Measurements from ENCODE around the gene GPR142. TPM values are rescaled to one million over a fixed set of nuclear protein-coding genes. Genes with fewer than 3 reads are reported as not detected.

The GPR142 gene
- total and polyA plus RNA-seq, 2 of the 8 experiments (the other 6 are each of a cell fraction or from before 2014, with no cell fraction given), result 0.05 TPM; not detected in 1

- Histone ChIP-seq H3K4me2 (ENCODE audit: insufficient read depth in 1 of 2, low read depth in 2 of 2, low read length in 2 of 2) (no peak overlapping the region), H2BK120ac (replicated peaks; ENCODE audit: low read depth, low read length) (no peak overlapping the region), H4K20me1 (replicated peaks in 1 of 2; ENCODE audit: control insufficient read depth in 1 of 2, insufficient read depth in 2 of 2, low read length in 2 of 2) (no peaks in the 10 kb centered on the region), H3K4ac (replicated peaks; ENCODE audit: insufficient read length, low read depth, low read length) (no peak overlapping the region), H2BK20ac (ENCODE audit: low read length) (no peak overlapping the region), H3K23ac (ENCODE audit: insufficient read length) (no peak overlapping the region), H3K9me3 (ENCODE audit: insufficient read depth in 2 of 2, low read depth in 1 of 2, low read length in 1 of 2) (no peaks in the 10 kb centered on the region), H2BK12ac (ENCODE audit: low read depth, low read length) (no peak overlapping the region), H3K18ac (ENCODE audit: extremely low read depth, low read length) (no peak overlapping the region), H2AFZ (ENCODE audit: low read length) (no peak overlapping the region), H3K79me2 (ENCODE audit: control insufficient read depth in 1 of 2, insufficient read depth in 2 of 2, low read length in 2 of 2) (no peaks in the 10 kb centered on the region), H2BK5ac (ENCODE audit: low read depth, low read length) (no peak overlapping the region), H3K23me2 (ENCODE audit: low read depth, low read length) (no peaks in the 10 kb centered on the region), H3K56ac (replicated peaks; ENCODE audit: insufficient read length, low read depth, low read length) (no peak overlapping the region), H2BK15ac (ENCODE audit: low read length) (no peak overlapping the region), H3K14ac (ENCODE audit: insufficient read length) (no peak overlapping the region), H4K8ac (ENCODE audit: extremely low read depth, insufficient read depth, low read length) (no peak overlapping the region), H3K79me1 (ENCODE audit: low read depth, low read length) (no peaks in the 10 kb centered on the region), H3K27ac (ENCODE audit: low read depth, low read length) (no peak overlapping the region), H3K27me3 (replicated peaks in 1 of 4; ENCODE audit: control insufficient read depth in 3 of 4, extremely low read depth in 1 of 4, insufficient read depth in 3 of 4, low read length in 3 of 4) (no peaks in the 10 kb centered on the region), H2AK5ac (ENCODE audit: low read depth, low read length) (no peak overlapping the region), H3K4me3 (ENCODE audit: extremely low read depth in 1 of 4, insufficient read depth in 2 of 4, low read depth in 3 of 4, low read length in 4 of 4) (no peak overlapping the region), H3K36me3 (ENCODE audit: control insufficient read depth in 2 of 4, insufficient read depth in 4 of 4, low read length in 3 of 4) (no peaks in the 10 kb centered on the region), H3K9ac (replicated peaks in 1 of 4; ENCODE audit: extremely low read depth in 1 of 4, low read depth in 3 of 4, low read length in 3 of 4) (no peak overlapping the region), H3K4me1 (replicated peaks in 1 of 4; ENCODE audit: control insufficient read depth in 3 of 4, insufficient read depth in 4 of 4, low read length in 3 of 4) (no peaks in the 10 kb centered on the region; a peak in 1 of 7 replicates), H4K91ac (replicated peaks; ENCODE audit: insufficient read length, low read length) (no peak overlapping the region), H4K5ac (ENCODE audit: insufficient read length, low read depth, low read length) (no peak overlapping the region)
- ChIA-PET POLR2A (ENCODE audit: partially characterized antibody) (interaction anchor here (0.9 kb wide), 1 partner anchor 44 kb away, joined by 3 read pairs; no protein-coding TSS in a partner anchor), CTCF (ENCODE audit: partially characterized antibody) (interaction anchor here (0.8 to 7.2 kb wide), 4 partner anchors 17 to 61 kb away, joined by 3 to 57 read pairs (median 4); no protein-coding TSS in a partner anchor)
- FAIRE-seq (no peak), DNase-seq (ENCODE audit: low read depth in 1 of 2, low spot score in 2 of 2) (no peak)
- 88% methylated on average over 4 of the region's 4 CpGs; no CpG with 5 or more reads in 1 of the 2 experiments for WGBS, 2 experiments (ENCODE audit: extremely low coverage in 1 of 2, insufficient coverage in 1 of 2, insufficient read length in 1 of 2, insufficient replicate concordance in 2 of 2, low coverage in 1 of 2, low lambda C conversion rate in 2 of 2, missing lambda C conversion rate in 1 of 2)
- TF ChIP-seq BCL11A (IDR thresholded peaks at IDR 0.05; ENCODE audit: low read depth in 2 of 2, low read length in 2 of 2), result no peak
- no peak for TF ChIP-seq ZNF274 (IDR thresholded peaks at IDR 0.05; ENCODE audit: borderline replicate concordance, extremely low read depth, low read length)
- no peak for TF ChIP-seq SIRT6 (IDR thresholded peaks at IDR 0.05; ENCODE audit: low read length)
- no peak for TF ChIP-seq EZH2 (IDR thresholded peaks at IDR 0.05; ENCODE audit: low read depth, low read length, severe bottlenecking)
- no peak for TF ChIP-seq SUZ12 (IDR thresholded peaks at IDR 0.05; ENCODE audit: low read length)
- TF ChIP-seq CTBP2 (IDR thresholded peaks at IDR 0.05; ENCODE audit: borderline replicate concordance, insufficient read depth, insufficient read length, low read length), result no peak
- TF ChIP-seq RAD21 (IDR thresholded peaks at IDR 0.05 in 1 of 2, conservative IDR thresholded peaks at IDR 0.05 in 1 of 2; ENCODE audit: low read depth in 2 of 2, low read length in 2 of 2), result no peak
- TF ChIP-seq ATF3 (IDR thresholded peaks at IDR 0.05; ENCODE audit: insufficient read depth, low read depth, low read length), result no peak
- TF ChIP-seq EGR1 (IDR thresholded peaks at IDR 0.05; ENCODE audit: borderline replicate concordance, low read depth, low read length), result no peak
- TF ChIP-seq SP2 (IDR thresholded peaks at IDR 0.05; ENCODE audit: low read length), result no peak
- TF ChIP-seq RXRA (IDR thresholded peaks at IDR 0.05; ENCODE audit: insufficient read depth, low read depth, low read length), result no peak
- TF ChIP-seq FOSL1 (IDR thresholded peaks at IDR 0.05; ENCODE audit: insufficient read depth, low read depth, low read length), result no peak
Measured at GRCh38 chr17:74396567-74396966, 29.3 kb downstream of the GPR142 start.

All from H1 (cell line).